Esophagus squamous epithelium (tissue), 4 donors: ENCODE results near the gene RFX1.

Experiments
- POLR2A ChIP-seq, 4 donors: fragments of 450-650 bp; IDR thresholded peaks; one replicate each; pipeline ENCODE4 v1.6.1; 2017; ENCODE audit warnings: antibody characterized with exemption in 4 of 4, mild to moderate bottlenecking in 4 of 4, moderate library complexity in 3 of 4
- TF ChIP-seq, protein P1 (sequence below), 6 experiments: fragments of 450-650 bp in 4 of 6; fragments of 200-600 bp in 2 of 6; sonication (generic) in 2 of 6; IDR thresholded peaks; one replicate each; pipeline ENCODE4 v1.5.1; 2016 to 2019; ENCODE audit warnings: antibody characterized with exemption in 6 of 6, mild to moderate bottlenecking in 4 of 6, moderate library complexity in 4 of 6

DNA sequence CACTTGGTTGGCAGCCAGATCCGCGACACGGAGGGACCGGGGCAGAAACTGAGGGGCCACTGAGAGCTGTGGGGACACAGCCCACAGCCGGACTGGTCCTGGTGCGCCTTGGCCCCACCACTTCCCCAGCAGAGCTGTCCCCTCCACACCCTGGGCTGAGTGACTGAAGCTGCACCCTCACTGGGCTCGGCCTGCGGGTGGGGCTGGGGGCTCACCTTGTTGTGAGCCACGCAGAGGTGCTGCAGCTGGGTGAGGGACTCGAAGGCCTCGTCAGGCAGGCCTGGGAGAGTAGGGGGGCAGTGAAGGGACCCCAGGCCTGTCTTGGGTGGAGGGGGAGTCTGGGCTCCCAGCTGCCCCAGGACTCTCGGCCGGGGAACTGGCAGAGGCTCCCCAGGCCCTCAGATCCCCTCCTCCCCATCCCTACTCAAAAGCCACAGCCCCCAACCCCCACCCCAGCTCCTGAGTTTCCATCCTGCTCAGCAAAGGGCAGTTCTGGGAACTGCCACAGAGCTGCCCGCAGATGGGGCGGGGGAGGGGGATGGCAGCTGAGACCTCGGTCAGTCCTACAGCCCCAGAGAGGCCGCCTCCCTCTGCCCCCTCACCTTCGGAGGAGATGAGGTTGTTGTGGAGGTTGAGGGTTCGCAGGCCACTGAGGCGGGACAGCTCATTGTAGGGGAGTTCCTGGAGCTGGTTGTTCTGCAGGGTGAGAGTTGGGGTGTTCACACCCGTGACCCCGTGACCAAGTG, 70.2 kb downstream of the RFX1 start:
- TF ChIP-seq, protein P1, sequence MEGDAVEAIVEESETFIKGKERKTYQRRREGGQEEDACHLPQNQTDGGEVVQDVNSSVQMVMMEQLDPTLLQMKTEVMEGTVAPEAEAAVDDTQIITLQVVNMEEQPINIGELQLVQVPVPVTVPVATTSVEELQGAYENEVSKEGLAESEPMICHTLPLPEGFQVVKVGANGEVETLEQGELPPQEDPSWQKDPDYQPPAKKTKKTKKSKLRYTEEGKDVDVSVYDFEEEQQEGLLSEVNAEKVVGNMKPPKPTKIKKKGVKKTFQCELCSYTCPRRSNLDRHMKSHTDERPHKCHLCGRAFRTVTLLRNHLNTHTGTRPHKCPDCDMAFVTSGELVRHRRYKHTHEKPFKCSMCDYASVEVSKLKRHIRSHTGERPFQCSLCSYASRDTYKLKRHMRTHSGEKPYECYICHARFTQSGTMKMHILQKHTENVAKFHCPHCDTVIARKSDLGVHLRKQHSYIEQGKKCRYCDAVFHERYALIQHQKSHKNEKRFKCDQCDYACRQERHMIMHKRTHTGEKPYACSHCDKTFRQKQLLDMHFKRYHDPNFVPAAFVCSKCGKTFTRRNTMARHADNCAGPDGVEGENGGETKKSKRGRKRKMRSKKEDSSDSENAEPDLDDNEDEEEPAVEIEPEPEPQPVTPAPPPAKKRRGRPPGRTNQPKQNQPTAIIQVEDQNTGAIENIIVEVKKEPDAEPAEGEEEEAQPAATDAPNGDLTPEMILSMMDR (IDR thresholded peaks at IDR 0.05), result no peak
- TF ChIP-seq POLR2A (IDR thresholded peaks at IDR 0.05), result no peak
